Measurements from ENCODE around the gene SLC25A19. TPM values are rescaled to one million over a fixed set of nuclear protein-coding genes. Genes with fewer than 3 reads are reported as not detected.

The SLC25A19 gene
- total and polyA plus RNA-seq, 2 of the 8 experiments (the other 6 are each of a cell fraction or from before 2014, with no cell fraction given): 28.6 to 32.6 TPM

DNA sequence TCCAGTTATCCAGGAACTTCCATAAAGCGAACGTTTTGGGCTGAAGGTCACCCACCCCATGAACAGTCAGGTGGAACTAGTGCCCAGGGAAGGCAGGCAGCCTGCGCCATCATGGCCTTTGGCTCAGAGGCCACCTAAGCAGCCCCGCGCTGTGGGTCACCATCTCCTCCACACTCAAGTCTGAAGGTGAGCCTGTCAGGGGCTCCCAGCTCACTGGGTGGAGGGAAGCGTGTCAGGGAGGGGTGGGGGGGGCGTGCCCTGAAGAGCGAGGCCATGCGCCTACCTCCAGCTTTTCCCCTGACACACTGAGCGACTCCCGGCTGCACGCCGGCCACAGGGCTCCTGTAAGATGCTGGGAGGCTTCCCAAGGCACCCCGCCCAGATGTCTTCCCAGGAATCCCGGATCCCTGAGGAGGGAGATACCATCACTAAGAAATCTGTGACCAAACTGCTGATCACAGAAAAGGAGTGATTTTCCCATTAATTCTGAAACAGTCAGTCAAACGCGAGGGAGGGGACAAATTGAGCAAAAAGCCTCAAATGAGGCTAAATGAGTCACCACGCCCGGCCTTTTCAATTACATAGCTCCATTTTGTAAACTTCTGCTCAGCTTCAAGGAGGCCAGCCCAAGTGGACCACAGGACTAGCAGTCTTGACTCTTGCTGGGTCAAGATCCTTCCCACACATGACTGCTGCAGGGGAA lies 26.5 kb upstream of the SLC25A19 start (continued):
- TF ChIP-seq, protein P1, sequence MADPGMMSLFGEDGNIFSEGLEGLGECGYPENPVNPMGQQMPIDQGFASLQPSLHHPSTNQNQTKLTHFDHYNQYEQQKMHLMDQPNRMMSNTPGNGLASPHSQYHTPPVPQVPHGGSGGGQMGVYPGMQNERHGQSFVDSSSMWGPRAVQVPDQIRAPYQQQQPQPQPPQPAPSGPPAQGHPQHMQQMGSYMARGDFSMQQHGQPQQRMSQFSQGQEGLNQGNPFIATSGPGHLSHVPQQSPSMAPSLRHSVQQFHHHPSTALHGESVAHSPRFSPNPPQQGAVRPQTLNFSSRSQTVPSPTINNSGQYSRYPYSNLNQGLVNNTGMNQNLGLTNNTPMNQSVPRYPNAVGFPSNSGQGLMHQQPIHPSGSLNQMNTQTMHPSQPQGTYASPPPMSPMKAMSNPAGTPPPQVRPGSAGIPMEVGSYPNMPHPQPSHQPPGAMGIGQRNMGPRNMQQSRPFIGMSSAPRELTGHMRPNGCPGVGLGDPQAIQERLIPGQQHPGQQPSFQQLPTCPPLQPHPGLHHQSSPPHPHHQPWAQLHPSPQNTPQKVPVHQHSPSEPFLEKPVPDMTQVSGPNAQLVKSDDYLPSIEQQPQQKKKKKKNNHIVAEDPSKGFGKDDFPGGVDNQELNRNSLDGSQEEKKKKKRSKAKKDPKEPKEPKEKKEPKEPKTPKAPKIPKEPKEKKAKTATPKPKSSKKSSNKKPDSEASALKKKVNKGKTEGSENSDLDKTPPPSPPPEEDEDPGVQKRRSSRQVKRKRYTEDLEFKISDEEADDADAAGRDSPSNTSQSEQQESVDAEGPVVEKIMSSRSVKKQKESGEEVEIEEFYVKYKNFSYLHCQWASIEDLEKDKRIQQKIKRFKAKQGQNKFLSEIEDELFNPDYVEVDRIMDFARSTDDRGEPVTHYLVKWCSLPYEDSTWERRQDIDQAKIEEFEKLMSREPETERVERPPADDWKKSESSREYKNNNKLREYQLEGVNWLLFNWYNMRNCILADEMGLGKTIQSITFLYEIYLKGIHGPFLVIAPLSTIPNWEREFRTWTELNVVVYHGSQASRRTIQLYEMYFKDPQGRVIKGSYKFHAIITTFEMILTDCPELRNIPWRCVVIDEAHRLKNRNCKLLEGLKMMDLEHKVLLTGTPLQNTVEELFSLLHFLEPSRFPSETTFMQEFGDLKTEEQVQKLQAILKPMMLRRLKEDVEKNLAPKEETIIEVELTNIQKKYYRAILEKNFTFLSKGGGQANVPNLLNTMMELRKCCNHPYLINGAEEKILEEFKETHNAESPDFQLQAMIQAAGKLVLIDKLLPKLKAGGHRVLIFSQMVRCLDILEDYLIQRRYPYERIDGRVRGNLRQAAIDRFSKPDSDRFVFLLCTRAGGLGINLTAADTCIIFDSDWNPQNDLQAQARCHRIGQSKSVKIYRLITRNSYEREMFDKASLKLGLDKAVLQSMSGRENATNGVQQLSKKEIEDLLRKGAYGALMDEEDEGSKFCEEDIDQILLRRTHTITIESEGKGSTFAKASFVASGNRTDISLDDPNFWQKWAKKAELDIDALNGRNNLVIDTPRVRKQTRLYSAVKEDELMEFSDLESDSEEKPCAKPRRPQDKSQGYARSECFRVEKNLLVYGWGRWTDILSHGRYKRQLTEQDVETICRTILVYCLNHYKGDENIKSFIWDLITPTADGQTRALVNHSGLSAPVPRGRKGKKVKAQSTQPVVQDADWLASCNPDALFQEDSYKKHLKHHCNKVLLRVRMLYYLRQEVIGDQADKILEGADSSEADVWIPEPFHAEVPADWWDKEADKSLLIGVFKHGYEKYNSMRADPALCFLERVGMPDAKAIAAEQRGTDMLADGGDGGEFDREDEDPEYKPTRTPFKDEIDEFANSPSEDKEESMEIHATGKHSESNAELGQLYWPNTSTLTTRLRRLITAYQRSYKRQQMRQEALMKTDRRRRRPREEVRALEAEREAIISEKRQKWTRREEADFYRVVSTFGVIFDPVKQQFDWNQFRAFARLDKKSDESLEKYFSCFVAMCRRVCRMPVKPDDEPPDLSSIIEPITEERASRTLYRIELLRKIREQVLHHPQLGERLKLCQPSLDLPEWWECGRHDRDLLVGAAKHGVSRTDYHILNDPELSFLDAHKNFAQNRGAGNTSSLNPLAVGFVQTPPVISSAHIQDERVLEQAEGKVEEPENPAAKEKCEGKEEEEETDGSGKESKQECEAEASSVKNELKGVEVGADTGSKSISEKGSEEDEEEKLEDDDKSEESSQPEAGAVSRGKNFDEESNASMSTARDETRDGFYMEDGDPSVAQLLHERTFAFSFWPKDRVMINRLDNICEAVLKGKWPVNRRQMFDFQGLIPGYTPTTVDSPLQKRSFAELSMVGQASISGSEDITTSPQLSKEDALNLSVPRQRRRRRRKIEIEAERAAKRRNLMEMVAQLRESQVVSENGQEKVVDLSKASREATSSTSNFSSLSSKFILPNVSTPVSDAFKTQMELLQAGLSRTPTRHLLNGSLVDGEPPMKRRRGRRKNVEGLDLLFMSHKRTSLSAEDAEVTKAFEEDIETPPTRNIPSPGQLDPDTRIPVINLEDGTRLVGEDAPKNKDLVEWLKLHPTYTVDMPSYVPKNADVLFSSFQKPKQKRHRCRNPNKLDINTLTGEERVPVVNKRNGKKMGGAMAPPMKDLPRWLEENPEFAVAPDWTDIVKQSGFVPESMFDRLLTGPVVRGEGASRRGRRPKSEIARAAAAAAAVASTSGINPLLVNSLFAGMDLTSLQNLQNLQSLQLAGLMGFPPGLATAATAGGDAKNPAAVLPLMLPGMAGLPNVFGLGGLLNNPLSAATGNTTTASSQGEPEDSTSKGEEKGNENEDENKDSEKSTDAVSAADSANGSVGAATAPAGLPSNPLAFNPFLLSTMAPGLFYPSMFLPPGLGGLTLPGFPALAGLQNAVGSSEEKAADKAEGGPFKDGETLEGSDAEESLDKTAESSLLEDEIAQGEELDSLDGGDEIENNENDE (IDR thresholded peaks at IDR 0.05; ENCODE audit: insufficient replicate concordance, low read length): no peak
- no peak for TF ChIP-seq BACH1 (IDR thresholded peaks at IDR 0.05; ENCODE audit: low read length)
- TF ChIP-seq CHD2 (IDR thresholded peaks at IDR 0.05; ENCODE audit: low read length): no peak
- no peak for TF ChIP-seq YY1 (IDR thresholded peaks at IDR 0.05; ENCODE audit: low read depth, low read length)
- no peak for TF ChIP-seq SP2 (IDR thresholded peaks at IDR 0.05; ENCODE audit: low read length)
- TF ChIP-seq SIN3A (conservative IDR thresholded peaks at IDR 0.05 in 1 of 2, IDR thresholded peaks at IDR 0.05 in 1 of 2; ENCODE audit: low read depth in 1 of 2, low read length in 2 of 2): no peak
- TF ChIP-seq TEAD4 (IDR thresholded peaks at IDR 0.05; ENCODE audit: low read depth, low read length): no peak
- no peak for TF ChIP-seq JUN (IDR thresholded peaks at IDR 0.05; ENCODE audit: low read depth, low read length)
- no peak for TF ChIP-seq SP1 (IDR thresholded peaks at IDR 0.05; ENCODE audit: low read depth, low read length)
